Stomach smooth muscle (tissue), 2 donors: ENCODE data around the gene ZSCAN16.

Source experiments
- H3K27ac ChIP-seq: one replicate; pipeline ENCODE4 v1.7.0; 2013; ENCODE audit warnings: mild to moderate bottlenecking, low read length, inconsistent platforms
- H3K27me3 ChIP-seq, 2 donors: one replicate each; pipeline ENCODE4 v1.7.0; 2013; ENCODE audit warnings: low read length in 2 of 2; ENCODE audit not compliant: insufficient read depth in 2 of 2, control insufficient read depth in 1 of 2
- H3K36me3 ChIP-seq, 2 donors: one replicate each; pipeline ENCODE4 v1.7.0; 2013; ENCODE audit warnings: low read length in 2 of 2; ENCODE audit not compliant: control insufficient read depth in 2 of 2, insufficient read depth in 2 of 2
- H3K4me1 ChIP-seq: one replicate; pipeline ENCODE4 v1.7.0; 2013; ENCODE audit warnings: low read length; ENCODE audit not compliant: control insufficient read depth, insufficient read depth
- H3K4me3 ChIP-seq, 2 donors: one replicate each; pipeline ENCODE4 v1.7.0; 2013; ENCODE audit warnings: low read length in 2 of 2
- H3K9ac ChIP-seq, 2 donors: one replicate each; pipeline ENCODE4 v1.7.0; 2013; ENCODE audit warnings: low read length in 2 of 2, mild to moderate bottlenecking in 1 of 2
- H3K9me3 ChIP-seq, 2 donors: one replicate each; pipeline ENCODE4 v1.7.0; 2013; ENCODE audit warnings: low read length in 2 of 2; ENCODE audit not compliant: control insufficient read depth in 2 of 2
- donor health status: healthy.
- donor health status: Pancreatic carcinoma.

The ZSCAN16 gene

GRCh38 chr6:28134015-28134414 is 9.6 kb downstream of the ZSCAN16 start:
- no peak overlapping the region for H3K27ac ChIP-seq
- H3K9ac ChIP-seq, result no peak overlapping the region
- H3K4me3 ChIP-seq, result no peak overlapping the region

GRCh38 chr6:28134716-28135115 is 10.3 kb downstream of the ZSCAN16 start:
- peaks cover 3 to 8% of the 10 kb centered on the region in 2 donors for H3K36me3 ChIP-seq
- no peak overlapping the region for H3K4me3 ChIP-seq
- H3K27ac ChIP-seq, result no peak overlapping the region
- no peaks in the 10 kb centered on the region for H3K9me3 ChIP-seq
- H3K4me1 ChIP-seq, result peaks cover 9% of the 10 kb centered on the region
- H3K9ac ChIP-seq, result no peak overlapping the region
- H3K27me3 ChIP-seq, result no peaks in the 10 kb centered on the region

More at GRCh38 chr6:28134015-28134414, 9.6 kb downstream of the ZSCAN16 start:
- H3K36me3 ChIP-seq, result peaks cover 8% of the 10 kb centered on the region in 2 donors
- H3K27me3 ChIP-seq, result no peaks in the 10 kb centered on the region
- H3K4me1 ChIP-seq, result peaks cover 9% of the 10 kb centered on the region
- no peaks in the 10 kb centered on the region for H3K9me3 ChIP-seq

GRCh38 chr6:28135393-28135792 is 11.0 kb downstream of the ZSCAN16 start:
- Histone ChIP-seq H3K4me3 (peak overlapping the region; percentile 85 to 89), H3K27ac (no peak overlapping the region), H3K4me1 (peaks cover 9% of the 10 kb centered on the region), H3K36me3 (peaks cover 0 to 8% of the 10 kb centered on the region in 2 donors), H3K9me3 (no peaks in the 10 kb centered on the region), H3K27me3 (no peaks in the 10 kb centered on the region), H3K9ac (peak overlapping the region in 1 of 2 donors; percentile 98)

- Histone ChIP-seq H3K27me3 (no peaks in the 10 kb centered on the region), H3K4me3 (peak overlapping the region; percentile 85 to 89), H3K9me3 (no peaks in the 10 kb centered on the region), H3K27ac (peak overlapping the region; percentile 94), H3K4me1 (peaks cover 9% of the 10 kb centered on the region), H3K9ac (peak overlapping the region; percentile 96 to 98), H3K36me3 (peaks cover 0 to 8% of the 10 kb centered on the region in 2 donors)
Measured at GRCh38 chr6:28136585-28137504, 12.4 kb downstream of the ZSCAN16 start.

- H3K9ac ChIP-seq, result peak overlapping the region; percentile 96 to 98
- H3K36me3 ChIP-seq, result peaks cover 0 to 5% of the 10 kb centered on the region in 2 donors
- peaks cover 9% of the 10 kb centered on the region for H3K4me1 ChIP-seq
- H3K4me3 ChIP-seq, result peak overlapping the region; percentile 85 to 89
- H3K27ac ChIP-seq, result peak overlapping the region; percentile 94
- H3K27me3 ChIP-seq, result no peaks in the 10 kb centered on the region
- no peaks in the 10 kb centered on the region for H3K9me3 ChIP-seq
Measured at GRCh38 chr6:28137505-28137981, 13.1 kb downstream of the ZSCAN16 start.

- Histone ChIP-seq H3K9me3 (no peaks in the 10 kb centered on the region), H3K4me3 (peak overlapping the region in 1 of 2 donors; percentile 41), H3K27ac (no peak overlapping the region), H3K9ac (no peak overlapping the region), H3K27me3 (no peaks in the 10 kb centered on the region), H3K36me3 (no peaks in the 10 kb centered on the region), H3K4me1 (peaks cover 13% of the 10 kb centered on the region)
Measured at GRCh38 chr6:28139860-28140543, 15.6 kb downstream of the ZSCAN16 start.

- peaks cover 13% of the 10 kb centered on the region for H3K4me1 ChIP-seq
- no peaks in the 10 kb centered on the region for H3K36me3 ChIP-seq
- no peaks in the 10 kb centered on the region for H3K27me3 ChIP-seq
- peak overlapping the region in 1 of 2 donors; percentile 41 for H3K4me3 ChIP-seq
- H3K9me3 ChIP-seq, result no peaks in the 10 kb centered on the region
- no peak overlapping the region for H3K9ac ChIP-seq
- H3K27ac ChIP-seq, result no peak overlapping the region
Measured at GRCh38 chr6:28140616-28141015, 16.2 kb downstream of the ZSCAN16 start.

- Histone ChIP-seq H3K36me3 (peaks cover 0 to 3% of the 10 kb centered on the region in 2 donors), H3K27me3 (no peaks in the 10 kb centered on the region), H3K27ac (peak within 1 kb of the TSS; percentile 68), H3K4me1 (peaks cover 10% of the 10 kb centered on the region), H3K9ac (peak within 1 kb of the TSS; percentile 95), H3K4me3 (peak within 1 kb of the TSS; percentile 96 to 97), H3K9me3 (no peaks in the 10 kb centered on the region)
Measured at GRCh38 chr6:28141500-28142329, 17.3 kb downstream of the ZSCAN16 start, which contains the start of gene ZKSCAN8. Gene ZKSCAN8 (plus strand): TSS chr6:28141883. CDS start chr6:28148408, 6,525 bp downstream.

- H3K27me3 ChIP-seq, result no peaks in the 10 kb centered on the region
- H3K9me3 ChIP-seq, result no peaks in the 10 kb centered on the region
- H3K9ac ChIP-seq, result peak overlapping the region; percentile 95
- H3K4me1 ChIP-seq, result peaks cover 10% of the 10 kb centered on the region
- H3K36me3 ChIP-seq, result peaks cover 0 to 3% of the 10 kb centered on the region in 2 donors
- peak overlapping the region; percentile 96 to 97 for H3K4me3 ChIP-seq
- no peak overlapping the region for H3K27ac ChIP-seq
Measured at GRCh38 chr6:28142446-28142845, 18.0 kb downstream of the ZSCAN16 start.

- H3K36me3 ChIP-seq, result peaks cover 19 to 22% of the 10 kb centered on the region in 2 donors
- no peaks in the 10 kb centered on the region for H3K27me3 ChIP-seq
- no peaks in the 10 kb centered on the region for H3K9me3 ChIP-seq
- no peak overlapping the region for H3K27ac ChIP-seq
- H3K4me1 ChIP-seq, result peaks cover 6% of the 10 kb centered on the region
- no peak overlapping the region for H3K4me3 ChIP-seq
- peak overlapping the region in 1 of 2 donors; percentile 3 for H3K9ac ChIP-seq
Measured at GRCh38 chr6:28145231-28145630, 20.8 kb downstream of the ZSCAN16 start.
